Ovary (tissue), 9 donors: ENCODE data around the gene FXYD1. TPM values are rescaled to one million over a fixed set of nuclear protein-coding genes. Genes with fewer than 3 reads are reported as not detected.

Experiments used
- DNase-seq, 5 donors: peaks; one replicate each; pipeline ENCODE4 v3.0.0-alpha.2; 2019 to 2020
- H3K27ac ChIP-seq, 2 donors: fragments of 200-600 bp; one replicate each; pipeline versions ENCODE4 v1.5.1 to v1.8.0; 2019 to 2022
- H3K27me3 ChIP-seq: fragments of 200-600 bp; one replicate; pipeline ENCODE4 v1.8.0; 2022
- H3K36me3 ChIP-seq: fragments of 200-600 bp; sonication (generic); one replicate; pipeline ENCODE4 v1.5.1; 2019
- H3K4me1 ChIP-seq: one replicate; pipeline ENCODE4 v1.8.1; 2013; ENCODE audit warnings: mild to moderate bottlenecking, moderate library complexity; ENCODE audit not compliant: insufficient read depth
- H3K4me3 ChIP-seq: fragments of 200-600 bp; sonication (generic); one replicate; pipeline ENCODE4 v1.5.1; 2017
- H3K9me3 ChIP-seq, 2 donors: fragments of 200-600 bp in 1 of 2; sonication (generic) in 1 of 2; one replicate each; pipeline versions ENCODE4 v1.5.1 to v1.8.1; 2013 to 2019; ENCODE audit warnings: mild to moderate bottlenecking in 1 of 2, moderate library complexity in 1 of 2
- CTCF ChIP-seq, 3 donors: fragments of 450-650 bp in 2 of 3; fragments of 200-600 bp in 1 of 3; IDR thresholded peaks; one replicate each; pipeline versions ENCODE4 v1.5.1 to v1.8.0; 2016 to 2022; ENCODE audit warnings: antibody characterized with exemption in 3 of 3, mild to moderate bottlenecking in 1 of 3
- EP300 ChIP-seq: sonication (generic); formaldehyde crosslinking; IDR thresholded peaks from one replicate; pipeline ENCODE4 v1.6.1; 2017; ENCODE audit warnings: antibody characterized with exemption
- POLR2A ChIP-seq: fragments of 450-650 bp; IDR thresholded peaks from one replicate; pipeline ENCODE4 v1.6.1; 2017; ENCODE audit warnings: antibody characterized with exemption, mild to moderate bottlenecking, moderate library complexity
- WGBS, 3 donors: extraction: QIAGEN DNeasy Blood & Tissue Kit in 1 of 3; methylation state at CpG; one replicate each; pipeline versions ENCODE4 v1.1.5 to v1.1.7; 2013 to 2017; 5-methylcytosine and 5-hydroxymethylcytosine counted together
- intact Hi-C, 4 donors: fragments of 100-400 bp; cut with DNase I; formaldehyde crosslinking; loops; one replicate each; pipeline versions ENCODE4 v1.11.0 to v1.15.1; 2022 to 2023
- polyA plus RNA-seq, 2 donors: library from polyadenylated mRNA; stranded (reverse); fragments of 200-250 nt in 1 of 2; fragments of 350-450 nt in 1 of 2; fragmentation: Illumina TruSeq in 1 of 2; extraction: RNeasy Lipid Tissue Mini Kit (QIAGEN cat#74804) in 1 of 2; gene quantifications; one replicate each; pipeline ENCODE4 v1.2.3, GENCODE V29; 2013 to 2014
- total RNA-seq, 7 donors: library from RNA; depleted of rRNA in 2 of 7; stranded (reverse); fragments of >200 nt in 2 of 7; fragmentation: NEBNext Ultra II Directional in 3 of 7; extraction: Animal tissue kit (Norgen Biotek cat#: 25700) in 3 of 7; gene quantifications; one replicate each; pipeline versions ENCODE4 v1.1.0 to v1.2.4, GENCODE V29; 2016 to 2023
- donor health status: DM: no; HTN: no; CAD: no; lungs with moderate emphysema.
- donor health status: DM: no; HTN: no; CAD: no.
- donor health status: Bipolar disorder and iron deficiency.
- donor health status: DM: yes; HTN: yes; CAD: no.
- donor health status: DM: no; HTN: no; CAD: no.
- donor health status: DM: yes; HTN: yes; CAD: no.

The FXYD1 gene
- total and polyA plus RNA-seq, 9 donors = 26.7 to 204 (median 95.8) TPM

- no peaks in the 10 kb centered on the region for H3K9me3 ChIP-seq
- no peak overlapping the region for H3K27ac ChIP-seq
- H3K27me3 ChIP-seq = no peaks in the 10 kb centered on the region
- H3K36me3 ChIP-seq = no peaks in the 10 kb centered on the region
- H3K4me1 ChIP-seq = no peaks in the 10 kb centered on the region
- no peak for DNase-seq
- intact Hi-C loops = loop anchor here in 1 of 4 donors (10.0 kb wide), 1 partner anchor 121 kb away; no protein-coding TSS in a partner anchor
- no peak overlapping the region for H3K4me3 ChIP-seq
- TF ChIP-seq EP300 (no peak), POLR2A (no peak), CTCF (IDR thresholded peaks at IDR 0.05) (no peak)
- 56 to 66% (median 56%) methylated on average over 8 of the region's 8 CpGs for WGBS, 3 donors
These were observed 42.8 kb upstream of the FXYD1 start for GRCh38 chr19:35095667-35096368.

- TF ChIP-seq CTCF (IDR thresholded peaks at IDR 0.05) = no peak
- TF ChIP-seq EP300 = no peak
- no peak for TF ChIP-seq POLR2A
- H3K27me3 ChIP-seq = no peaks in the 10 kb centered on the region
- no peak overlapping the region for H3K4me3 ChIP-seq
- 70 to 75% (median 74%) methylated on average over 29 of the region's 29 CpGs for WGBS, 3 donors
- H3K9me3 ChIP-seq = no peaks in the 10 kb centered on the region
- H3K4me1 ChIP-seq = no peaks in the 10 kb centered on the region
- intact Hi-C loops = loop anchor here in 1 of 4 donors (10.0 kb wide), 1 partner anchor 124 kb away; no protein-coding TSS in a partner anchor
- H3K27ac ChIP-seq = no peak overlapping the region
- no peaks in the 10 kb centered on the region for H3K36me3 ChIP-seq
- DNase-seq = no peak
These were observed 40.1 kb upstream of the FXYD1 start for GRCh38 chr19:35098413-35099049.

- Histone ChIP-seq H3K27ac (no peak overlapping the region), H3K9me3 (no peaks in the 10 kb centered on the region), H3K4me3 (no peak overlapping the region), H3K27me3 (no peaks in the 10 kb centered on the region), H3K4me1 (no peaks in the 10 kb centered on the region), H3K36me3 (no peaks in the 10 kb centered on the region)
- DNase-seq = no peak
- intact Hi-C loops = loop anchor here in 1 of 4 donors (10.0 kb wide), 1 partner anchor 125 kb away; no protein-coding TSS in a partner anchor
- TF ChIP-seq POLR2A (no peak), CTCF (IDR thresholded peaks at IDR 0.05) (no peak), EP300 (no peak)
- WGBS, 3 donors = 79 to 82% (median 81%) methylated on average over 21 of the region's 21 CpGs
These were observed 39.3 kb upstream of the FXYD1 start for GRCh38 chr19:35099155-35099896.

GRCh38 chr19:35099897-35100275, 38.7 kb upstream of the FXYD1 start:
- no peaks in the 10 kb centered on the region for H3K9me3 ChIP-seq
- 89 to 95% (median 92%) methylated on average over 13 of the region's 13 CpGs for WGBS, 3 donors
- no peak overlapping the region for H3K4me3 ChIP-seq
- DNase-seq = no peak
- H3K27me3 ChIP-seq = no peaks in the 10 kb centered on the region
- TF ChIP-seq EP300 = no peak
- TF ChIP-seq CTCF (IDR thresholded peaks at IDR 0.05) = no peak
- no peak for TF ChIP-seq POLR2A
- H3K27ac ChIP-seq = no peak overlapping the region
- H3K36me3 ChIP-seq = no peaks in the 10 kb centered on the region
- intact Hi-C loops = loop anchor here in 1 of 4 donors (10.0 kb wide), 1 partner anchor 125 kb away; no protein-coding TSS in a partner anchor
- no peaks in the 10 kb centered on the region for H3K4me1 ChIP-seq
